HepG2 (cell line): ENCODE measurements around the gene GON7. TPM values are rescaled to one million over a fixed set of nuclear protein-coding genes. Genes with fewer than 3 reads are reported as not detected.

Experiments used
- ATAC-seq: fragments of 200-7000 bp; cut with Tn5 transposase; 3 replicates; pipeline ENCODE4 v1.9.1; 2020; ENCODE audit warnings: mild to moderate bottlenecking, moderate library complexity
- BruUV-seq: library from RNA; stranded (reverse); fragments of 400-500 nt; replicated peaks from 2 replicates; lab custom pipeline; 2021; lab: Mats Ljungman, UMichigan
- CTCF ChIA-PET: fragments of 300-600 bp; formaldehyde crosslinking; extraction: SDS; loops from one replicate; lab custom pipeline; 2021; ENCODE audit warnings: low total read pairs, inconsistent platforms, low intra/inter-chr PET ratio; lab: Yijun Ruan, JAX
- POLR2A ChIA-PET: fragments of 350-600 bp; sonication (Branson Sonifier 250); formaldehyde crosslinking; loops from one replicate; lab custom pipeline; 2020; ENCODE audit warnings: antibody characterized with exemption, inconsistent platforms; lab: Yijun Ruan, JAX
- DNase-seq: peaks from one replicate; pipeline ENCODE4 v3.0.0-alpha.2; 2015; ENCODE audit warnings: low spot score
- FAIRE-seq: peaks from 3 replicates; lab custom pipeline; 2011; peaks lifted over from hg19 to GRCh38; lab: Jason Lieb, UNC
- H2AFZ ChIP-seq: one replicate; pipeline ENCODE4 v1.6.1; 2011; ENCODE audit warnings: low read length, inconsistent platforms
- H3K27ac ChIP-seq: fragments of 300-600 bp; 3 replicates; pipeline ENCODE4 v1.8.0; 2011; ENCODE audit warnings: mixed run types, mild to moderate bottlenecking, mixed read lengths, low read length, inconsistent platforms; ENCODE audit not compliant: insufficient read depth; ENCODE audit errors: extremely low read length
- H3K27me3 ChIP-seq, 2 experiments: fragments of 200-600 bp in 1 of 2; 2 replicates in 1 of 2; 3 replicates in 1 of 2; pipeline versions ENCODE4 v1.6.0 to v1.8.0; 2011; ENCODE audit warnings: low read length in 2 of 2, mild to moderate bottlenecking in 2 of 2, moderate library complexity in 2 of 2, inconsistent platforms in 1 of 2; ENCODE audit not compliant: insufficient read depth in 2 of 2, control insufficient read depth in 1 of 2
- H3K36me3 ChIP-seq, 2 experiments: fragments of 200-600 bp in 1 of 2; replicated peaks in 1 of 2; 2 replicates in 1 of 2; 3 replicates in 1 of 2; pipeline versions ENCODE4 v1.5.1 to v1.8.0; 2011; ENCODE audit warnings: low read length in 2 of 2, inconsistent platforms in 1 of 2; ENCODE audit not compliant: insufficient read depth in 2 of 2, control insufficient read depth in 1 of 2
- H3K4me1 ChIP-seq: 2 replicates; pipeline ENCODE4 v1.5.1; 2012; ENCODE audit warnings: low read length, inconsistent platforms; ENCODE audit not compliant: insufficient read depth
- H3K4me2 ChIP-seq: 2 replicates; pipeline ENCODE4 v1.6.0; 2011; ENCODE audit warnings: low read depth, low read length, inconsistent platforms
- H3K4me3 ChIP-seq, 3 experiments: fragments of 200-600 bp in 1 of 3; sonication (generic), shearing (Covaris generic) in 1 of 3; replicated peaks in 1 of 3; 2 replicates each; pipeline ENCODE4 v1.5.1; 2011 to 2016; ENCODE audit warnings: low read length in 3 of 3, inconsistent platforms in 2 of 3, low read depth in 2 of 3, mild to moderate bottlenecking in 2 of 3, control low read depth in 1 of 3, mixed read lengths in 1 of 3; ENCODE audit not compliant: insufficient read depth in 1 of 3
- H3K79me2 ChIP-seq: one replicate; pipeline ENCODE4 v1.6.1; 2011; ENCODE audit warnings: low read length, inconsistent platforms; ENCODE audit not compliant: insufficient read depth
- H3K9ac ChIP-seq: 2 replicates; pipeline ENCODE4 v1.6.0; 2011; ENCODE audit warnings: mild to moderate bottlenecking, low read depth, low read length, inconsistent platforms; ENCODE audit not compliant: insufficient read depth
- H3K9me3 ChIP-seq: 2 replicates; pipeline ENCODE4 v1.5.1; 2012; ENCODE audit warnings: mild to moderate bottlenecking, low read length
- H4K20me1 ChIP-seq: 2 replicates; pipeline ENCODE4 v1.6.0; 2011; ENCODE audit warnings: inconsistent platforms, mild to moderate bottlenecking, low read length, moderate library complexity; ENCODE audit not compliant: insufficient read depth
- EEA1 ChIP-seq: sonication (generic); formaldehyde crosslinking; IDR thresholded peaks from 2 replicates; pipeline ENCODE4 v1.5.1; 2020; ENCODE audit warnings: mild to moderate bottlenecking, missing genetic modification reagents, borderline replicate concordance
- HOXD1 ChIP-seq: sonication (generic); formaldehyde crosslinking; IDR thresholded peaks from 2 replicates; pipeline ENCODE4 v1.5.0; 2020; ENCODE audit warnings: missing genetic modification reagents
- KDM2A ChIP-seq: sonication (generic); formaldehyde crosslinking; IDR thresholded peaks from 2 replicates; pipeline ENCODE4 v1.4.0; 2020; ENCODE audit warnings: low read depth, missing genetic modification reagents, borderline replicate concordance
- NR1H2 ChIP-seq: sonication (generic); formaldehyde crosslinking; IDR thresholded peaks from 2 replicates; pipeline ENCODE4 v1.8.1; 2022; ENCODE audit warnings: low read depth, missing genetic modification reagents, borderline replicate concordance
- REST ChIP-seq, 2 experiments: IDR thresholded peaks; 2 replicates each; pipeline ENCODE4 v1.6.1; 2011 to 2012; ENCODE audit warnings: low read length in 2 of 2, borderline replicate concordance in 1 of 2, low read depth in 1 of 2, mild to moderate bottlenecking in 1 of 2, moderate library complexity in 1 of 2
- SALL1 ChIP-seq: sonication (generic); formaldehyde crosslinking; IDR thresholded peaks from 2 replicates; pipeline ENCODE4 v1.8.0; 2022; ENCODE audit warnings: mild to moderate bottlenecking, missing genetic modification reagents
- SOX6 ChIP-seq, 2 experiments: fragments of 450-650 bp in 1 of 2; sonication (generic) in 1 of 2; formaldehyde crosslinking in 1 of 2; IDR thresholded peaks; 2 replicates each; pipeline versions ENCODE4 v1.4.0 to v1.6.1; 2017 to 2020; ENCODE audit warnings: antibody characterized with exemption in 1 of 2, mild to moderate bottlenecking in 1 of 2, missing genetic modification reagents in 1 of 2
- ZBTB8A ChIP-seq: sonication (generic); formaldehyde crosslinking; IDR thresholded peaks from 2 replicates; pipeline ENCODE4 v1.4.0; 2020; ENCODE audit warnings: mild to moderate bottlenecking, low read depth, missing genetic modification reagents, borderline replicate concordance
- ZNF337 ChIP-seq: sonication (generic); formaldehyde crosslinking; IDR thresholded peaks from 2 replicates; pipeline ENCODE4 v1.5.1; 2020; ENCODE audit warnings: missing genetic modification reagents, low read depth, mild to moderate bottlenecking, borderline replicate concordance
- ZNF441 ChIP-seq: sonication (generic); formaldehyde crosslinking; IDR thresholded peaks from 2 replicates; pipeline ENCODE4 v1.7.0; 2021; ENCODE audit warnings: missing genetic modification reagents, borderline replicate concordance
- ZNF720 ChIP-seq: sonication (generic); formaldehyde crosslinking; IDR thresholded peaks from 2 replicates; pipeline ENCODE4 v1.4.0; 2020; ENCODE audit warnings: missing genetic modification reagents
- ZNF841 ChIP-seq: sonication (generic); formaldehyde crosslinking; IDR thresholded peaks from 2 replicates; pipeline ENCODE4 v1.8.1; 2023; ENCODE audit warnings: missing genetic modification reagents, borderline replicate concordance
- WGBS: methylation state at CpG from one replicate; pipeline ENCODE4 v1.1.6; 2017; ENCODE audit warnings: low lambda C conversion rate; 5-methylcytosine and 5-hydroxymethylcytosine counted together
- in situ Hi-C: cut with HindIII; loops from 2 replicates; pipeline ENCODE4 v1.10.0; 2017; ENCODE audit warnings: low pct_unique_long_range_greater_than_20kb; ENCODE audit not compliant: extremely low pct_ligation_motif_present
- intact Hi-C: fragments of 100-400 bp; cut with micrococcal nuclease; formaldehyde crosslinking; loops from one replicate; pipeline ENCODE4 v1.10.0; 2022; ENCODE audit not compliant: unreplicated experiment
- polyA plus RNA-seq, 8 experiments: library from polyadenylated mRNA; depleted of rRNA in 3 of 8; stranded (reverse) in 7 of 8; unstranded in 1 of 8; fragments of >200 nt; fragmentation: Illumina TruSeq in 4 of 8; extraction: Trizol in 4 of 8; gene quantifications; 2 replicates each; pipeline versions ENCODE4 v1.2.1 to v1.2.3, GENCODE V29; 2011 to 2016; ENCODE audit warnings: low read depth in 4 of 8, missing spikeins in 1 of 8, mixed read lengths in 1 of 8; ENCODE audit not compliant: insufficient read depth in 1 of 8
- total RNA-seq, 5 experiments: library from RNA; depleted of rRNA; stranded (reverse); fragments of >200 nt; fragmentation: Illumina TruSeq; extraction: Trizol; gene quantifications; 2 replicates each; pipeline ENCODE4 v1.2.3, GENCODE V29; 2016; ENCODE audit warnings: low read depth in 1 of 5
- TF ChIP-seq, protein P1 (sequence below): IDR thresholded peaks from 2 replicates; pipeline ENCODE4 v1.4.0; 2020; ENCODE audit warnings: mild to moderate bottlenecking, missing genetic modification reagents
- TF ChIP-seq, protein P2 (sequence below): sonication (generic); formaldehyde crosslinking; IDR thresholded peaks from 2 replicates; pipeline ENCODE4 v1.4.0; 2020; ENCODE audit warnings: missing genetic modification reagents, mild to moderate bottlenecking, borderline replicate concordance

The GON7 gene
- total and polyA plus RNA-seq, 2 of the 13 experiments (the other 11 are each of a cell fraction or from before 2014, with no cell fraction given), result 11.9 to 28.0 TPM

- no peak for FAIRE-seq
- in situ Hi-C loops, result no loop called here
- H3K4me2 ChIP-seq, result peak overlapping the region; percentile 61
- H3K36me3 ChIP-seq, result no peaks in the 10 kb centered on the region
- CTCF ChIA-PET, result no interaction called here
- POLR2A ChIA-PET, result interaction anchor here (1.6 kb wide), 1 partner anchor 9 kb away, joined by 6 read pairs; the partner anchor contains the start of gene MOAP1
- no peak overlapping the region for H2AFZ ChIP-seq
- H3K79me2 ChIP-seq, result no peaks in the 10 kb centered on the region
- under 1% methylated on average over 6 of the region's 6 CpGs for WGBS
- intact Hi-C loops, result loop anchor here (10.0 kb wide), 1 partner anchor 61 kb away; the partner anchor contains the start of gene ITPK1
- peak; percentile 39 for ATAC-seq
- no peaks in the 10 kb centered on the region for H3K9me3 ChIP-seq
- H3K27me3 ChIP-seq, result no peaks in the 10 kb centered on the region
- H3K4me1 ChIP-seq, result peaks cover 74% of the 10 kb centered on the region
- no TSS peak for BruUV-seq
- H4K20me1 ChIP-seq, result no peaks in the 10 kb centered on the region
- H3K4me3 ChIP-seq, result no peak overlapping the region
- H3K27ac ChIP-seq, result no peak overlapping the region
- H3K9ac ChIP-seq, result no peak overlapping the region
- DNase-seq, result no peak
- TF ChIP-seq SALL1 (CRISPR knock-in tag) (peak; percentile 20; the same call in 1 of the 2 replicates), ZBTB8A (CRISPR knock-in tag) (no peak), ZNF441 (no peak), REST (IDR thresholded peaks at IDR 0.05; ENCODE audit: borderline replicate concordance in 1 of 2, low read depth in 1 of 2, low read length in 2 of 2) (no peak), HOXD1 (no peak), EEA1 (CRISPR knock-in tag) (no peak), NR1H2 (CRISPR knock-in tag) (no peak), KDM2A (CRISPR knock-in tag) (no peak), ZNF720 (CRISPR knock-in tag) (no peak), ZNF337 (CRISPR knock-in tag) (no peak), SOX6 (IDR thresholded peaks at IDR 0.05) (no peak), SOX6 (CRISPR knock-in tag; IDR thresholded peaks at IDR 0.05) (no peak; the same call in 1 of the 2 replicates), ZNF841 (CRISPR knock-in tag) (no peak)
- TF ChIP-seq, protein P1, sequence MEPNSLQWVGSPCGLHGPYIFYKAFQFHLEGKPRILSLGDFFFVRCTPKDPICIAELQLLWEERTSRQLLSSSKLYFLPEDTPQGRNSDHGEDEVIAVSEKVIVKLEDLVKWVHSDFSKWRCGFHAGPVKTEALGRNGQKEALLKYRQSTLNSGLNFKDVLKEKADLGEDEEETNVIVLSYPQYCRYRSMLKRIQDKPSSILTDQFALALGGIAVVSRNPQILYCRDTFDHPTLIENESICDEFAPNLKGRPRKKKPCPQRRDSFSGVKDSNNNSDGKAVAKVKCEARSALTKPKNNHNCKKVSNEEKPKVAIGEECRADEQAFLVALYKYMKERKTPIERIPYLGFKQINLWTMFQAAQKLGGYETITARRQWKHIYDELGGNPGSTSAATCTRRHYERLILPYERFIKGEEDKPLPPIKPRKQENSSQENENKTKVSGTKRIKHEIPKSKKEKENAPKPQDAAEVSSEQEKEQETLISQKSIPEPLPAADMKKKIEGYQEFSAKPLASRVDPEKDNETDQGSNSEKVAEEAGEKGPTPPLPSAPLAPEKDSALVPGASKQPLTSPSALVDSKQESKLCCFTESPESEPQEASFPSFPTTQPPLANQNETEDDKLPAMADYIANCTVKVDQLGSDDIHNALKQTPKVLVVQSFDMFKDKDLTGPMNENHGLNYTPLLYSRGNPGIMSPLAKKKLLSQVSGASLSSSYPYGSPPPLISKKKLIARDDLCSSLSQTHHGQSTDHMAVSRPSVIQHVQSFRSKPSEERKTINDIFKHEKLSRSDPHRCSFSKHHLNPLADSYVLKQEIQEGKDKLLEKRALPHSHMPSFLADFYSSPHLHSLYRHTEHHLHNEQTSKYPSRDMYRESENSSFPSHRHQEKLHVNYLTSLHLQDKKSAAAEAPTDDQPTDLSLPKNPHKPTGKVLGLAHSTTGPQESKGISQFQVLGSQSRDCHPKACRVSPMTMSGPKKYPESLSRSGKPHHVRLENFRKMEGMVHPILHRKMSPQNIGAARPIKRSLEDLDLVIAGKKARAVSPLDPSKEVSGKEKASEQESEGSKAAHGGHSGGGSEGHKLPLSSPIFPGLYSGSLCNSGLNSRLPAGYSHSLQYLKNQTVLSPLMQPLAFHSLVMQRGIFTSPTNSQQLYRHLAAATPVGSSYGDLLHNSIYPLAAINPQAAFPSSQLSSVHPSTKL (CRISPR knock-in tag), result peak; percentile 61; the same call in 1 of the 2 replicates
- TF ChIP-seq, protein P2, sequence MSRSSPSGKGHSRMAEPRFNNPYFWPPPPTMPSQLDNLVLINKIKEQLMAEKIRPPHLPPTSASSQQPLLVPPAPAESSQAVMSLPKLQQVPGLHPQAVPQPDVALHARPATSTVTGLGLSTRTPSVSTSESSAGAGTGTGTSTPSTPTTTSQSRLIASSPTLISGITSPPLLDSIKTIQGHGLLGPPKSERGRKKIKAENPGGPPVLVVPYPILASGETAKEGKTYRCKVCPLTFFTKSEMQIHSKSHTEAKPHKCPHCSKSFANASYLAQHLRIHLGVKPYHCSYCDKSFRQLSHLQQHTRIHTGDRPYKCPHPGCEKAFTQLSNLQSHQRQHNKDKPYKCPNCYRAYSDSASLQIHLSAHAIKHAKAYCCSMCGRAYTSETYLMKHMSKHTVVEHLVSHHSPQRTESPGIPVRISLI (CRISPR knock-in tag), result peak; percentile 53; the same call in 1 of the 2 replicates
These were observed 31.4 kb downstream of the GON7 start for GRCh38 chr14:93175492-93175891.
